Mesothelial cell of epicardium (in vitro differentiated cells): ENCODE results near the gene OLFM2. TPM values are rescaled to one million over a fixed set of nuclear protein-coding genes. Genes with fewer than 3 reads are reported as not detected.

Experiments
- DNase-seq, 2 experiments: peaks; one replicate each; pipeline ENCODE4 v3.0.0; 2021; ENCODE audit warnings: low spot score in 2 of 2; ENCODE audit not compliant: unreplicated experiment in 2 of 2
- H3K27ac Mint-ChIP-seq: 2 replicates; pipeline ENCODE4 v1.8.0; 2021; ENCODE audit warnings: mixed read lengths
- H3K27me3 Mint-ChIP-seq: 2 replicates; pipeline ENCODE4 v1.8.0; 2021; ENCODE audit warnings: low read depth, mixed read lengths
- H3K36me3 Mint-ChIP-seq: 2 replicates; pipeline ENCODE4 v1.8.0; 2021; ENCODE audit warnings: mixed read lengths
- H3K4me1 Mint-ChIP-seq: 2 replicates; pipeline ENCODE4 v1.8.0; 2021; ENCODE audit warnings: mixed read lengths
- H3K4me3 Mint-ChIP-seq: 2 replicates; pipeline ENCODE4 v1.8.0; 2021; ENCODE audit warnings: mild to moderate bottlenecking, moderate library complexity, mixed read lengths
- H3K9me3 Mint-ChIP-seq: 2 replicates; pipeline ENCODE4 v1.8.0; 2021; ENCODE audit warnings: mixed read lengths
- total RNA-seq: library from RNA; stranded (reverse); gene quantifications from 3 replicates; pipeline ENCODE4 v1.2.1, GENCODE V29; 2021
- TF ChIP-seq, protein P1 (sequence below): fragments of 200-600 bp; sonication (generic); IDR thresholded peaks from one replicate; pipeline ENCODE4 v1.5.0; 2021; ENCODE audit warnings: antibody characterized with exemption; ENCODE audit not compliant: unreplicated experiment

Gene OLFM2
- total RNA-seq, 1 donor from 2014 or later: 99.2 TPM

DNA sequence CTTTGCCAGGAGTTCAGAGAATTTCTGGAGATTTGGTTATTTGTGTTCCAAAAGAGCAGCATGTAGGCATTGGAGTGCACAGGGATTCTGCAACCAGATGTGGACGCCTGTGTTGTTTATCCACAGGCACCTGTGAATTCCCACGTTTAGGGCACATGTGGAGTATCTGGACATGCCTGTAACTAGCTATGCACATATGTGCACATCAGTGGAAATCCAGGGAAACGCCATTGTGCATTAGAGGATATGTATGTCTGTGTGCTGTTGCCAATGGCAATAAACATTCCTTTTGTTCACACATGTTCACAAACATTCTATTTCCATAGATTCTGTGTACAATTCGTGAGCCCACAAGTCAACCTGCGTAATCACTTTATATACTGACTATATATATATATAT is 34.7 kb downstream of the OLFM2 start:
- Mint-ChIP-seq H3K27ac (no peak overlapping the region), H3K36me3 (peaks cover 6% of the 10 kb centered on the region), H3K4me3 (no peak overlapping the region), H3K4me1 (peaks cover 3% of the 10 kb centered on the region), H3K9me3 (no peaks in the 10 kb centered on the region), H3K27me3 (no peaks in the 10 kb centered on the region)
- TF ChIP-seq, protein P1, sequence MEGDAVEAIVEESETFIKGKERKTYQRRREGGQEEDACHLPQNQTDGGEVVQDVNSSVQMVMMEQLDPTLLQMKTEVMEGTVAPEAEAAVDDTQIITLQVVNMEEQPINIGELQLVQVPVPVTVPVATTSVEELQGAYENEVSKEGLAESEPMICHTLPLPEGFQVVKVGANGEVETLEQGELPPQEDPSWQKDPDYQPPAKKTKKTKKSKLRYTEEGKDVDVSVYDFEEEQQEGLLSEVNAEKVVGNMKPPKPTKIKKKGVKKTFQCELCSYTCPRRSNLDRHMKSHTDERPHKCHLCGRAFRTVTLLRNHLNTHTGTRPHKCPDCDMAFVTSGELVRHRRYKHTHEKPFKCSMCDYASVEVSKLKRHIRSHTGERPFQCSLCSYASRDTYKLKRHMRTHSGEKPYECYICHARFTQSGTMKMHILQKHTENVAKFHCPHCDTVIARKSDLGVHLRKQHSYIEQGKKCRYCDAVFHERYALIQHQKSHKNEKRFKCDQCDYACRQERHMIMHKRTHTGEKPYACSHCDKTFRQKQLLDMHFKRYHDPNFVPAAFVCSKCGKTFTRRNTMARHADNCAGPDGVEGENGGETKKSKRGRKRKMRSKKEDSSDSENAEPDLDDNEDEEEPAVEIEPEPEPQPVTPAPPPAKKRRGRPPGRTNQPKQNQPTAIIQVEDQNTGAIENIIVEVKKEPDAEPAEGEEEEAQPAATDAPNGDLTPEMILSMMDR: no peak
- no peak for DNase-seq

DNA sequence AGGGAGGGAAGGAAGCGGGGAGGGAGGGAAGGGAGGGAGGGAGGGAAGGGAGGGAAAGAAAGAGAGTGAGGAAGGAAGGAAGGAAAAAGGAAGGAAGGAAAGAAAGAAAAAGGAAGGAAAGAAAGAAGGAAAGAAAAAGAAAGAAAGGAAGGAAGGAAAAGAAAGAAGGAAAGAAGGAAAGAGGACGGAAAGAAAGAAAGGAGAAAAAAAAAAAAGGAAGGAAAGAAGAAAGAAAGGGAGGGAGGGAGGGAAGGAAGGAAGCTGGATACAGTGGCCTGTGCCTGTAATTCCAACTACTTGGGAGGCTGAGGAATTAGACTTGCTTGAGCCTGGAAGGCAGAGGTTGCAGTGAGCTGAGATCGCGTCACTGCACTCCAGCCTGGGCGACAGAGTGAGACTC is 35.3 kb downstream of the OLFM2 start:
- no peak for DNase-seq
- Mint-ChIP-seq H3K36me3 (peaks cover 4% of the 10 kb centered on the region), H3K4me3 (no peak overlapping the region), H3K9me3 (no peaks in the 10 kb centered on the region), H3K27me3 (no peaks in the 10 kb centered on the region), H3K4me1 (peaks cover 3% of the 10 kb centered on the region), H3K27ac (no peak overlapping the region)
- TF ChIP-seq, protein P1: no peak

- Mint-ChIP-seq H3K36me3 (peaks cover 11% of the 10 kb centered on the region), H3K27me3 (no peaks in the 10 kb centered on the region), H3K27ac (no peak overlapping the region), H3K4me3 (no peak overlapping the region), H3K9me3 (peaks cover 3% of the 10 kb centered on the region), H3K4me1 (no peaks in the 10 kb centered on the region)
- TF ChIP-seq, protein P1: no peak
- no peak for DNase-seq
Measured at GRCh38 chr19:9891609-9892373, 44.5 kb downstream of the OLFM2 start.

DNA sequence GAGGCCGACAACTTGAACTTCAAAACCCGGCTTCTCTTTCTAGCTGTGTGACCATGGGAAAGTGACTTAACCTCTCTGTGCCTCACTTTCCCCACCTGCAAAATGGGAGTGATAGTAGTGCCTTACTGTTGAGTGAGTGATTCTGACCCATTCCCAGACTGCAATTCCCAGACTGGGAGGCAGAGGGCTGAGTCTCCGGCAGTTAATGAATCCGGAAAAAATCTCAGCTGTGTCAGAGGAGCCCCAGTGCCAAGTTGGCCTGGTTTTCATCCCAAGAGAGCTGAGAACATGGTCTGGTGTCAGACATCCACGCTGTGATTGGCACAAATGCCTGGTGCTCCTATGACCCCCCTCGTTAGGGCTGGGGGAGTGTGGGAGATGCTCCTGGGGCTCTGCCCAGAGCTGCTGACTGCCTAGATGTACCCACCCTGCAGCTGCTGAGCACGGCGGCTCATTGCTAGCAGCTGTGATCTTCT is 51.2 kb downstream of the OLFM2 start:
- no peak for DNase-seq
- no peaks in the 10 kb centered on the region for H3K27me3 Mint-ChIP-seq
- peaks cover 16% of the 10 kb centered on the region for H3K36me3 Mint-ChIP-seq
- peaks cover 3% of the 10 kb centered on the region for H3K9me3 Mint-ChIP-seq
- no peak overlapping the region for H3K4me3 Mint-ChIP-seq
- no peak overlapping the region for H3K27ac Mint-ChIP-seq
- TF ChIP-seq, protein P1: no peak
- peaks cover 3% of the 10 kb centered on the region for H3K4me1 Mint-ChIP-seq

DNA sequence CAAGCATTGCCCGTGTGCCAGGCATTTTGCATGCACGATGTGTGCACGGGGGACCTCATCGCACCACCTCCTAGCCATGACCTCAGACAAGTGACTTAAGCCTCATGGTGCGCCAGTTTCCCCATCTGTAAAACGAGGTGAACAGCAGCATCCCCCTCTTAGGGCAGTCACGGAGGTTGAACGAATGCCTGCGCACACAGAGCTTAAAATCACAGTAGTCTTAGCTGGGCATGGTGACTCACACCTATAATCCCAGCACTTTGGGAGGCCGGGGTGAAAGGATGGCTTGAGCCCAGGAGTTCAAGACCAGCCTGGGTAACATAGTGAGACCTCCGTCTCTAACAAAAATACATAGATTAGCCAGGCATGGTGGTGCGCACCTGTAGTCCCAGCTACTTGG is 52.6 kb downstream of the OLFM2 start:
- Mint-ChIP-seq H3K4me1 (peaks cover 3% of the 10 kb centered on the region), H3K27ac (no peak overlapping the region), H3K9me3 (peaks cover 3% of the 10 kb centered on the region), H3K27me3 (no peaks in the 10 kb centered on the region), H3K36me3 (peaks cover 16% of the 10 kb centered on the region), H3K4me3 (no peak overlapping the region)
- TF ChIP-seq, protein P1: no peak
- DNase-seq: no peak
